ENCODE results near the gene NREP. TPM values are rescaled to one million over a fixed set of nuclear protein-coding genes. Genes with fewer than 3 reads are reported as not detected.

NREP gene
- total and polyA plus RNA-seq, 2 donors (not counting 1 experiment from before 2014, with no cell fraction given), result 56.8 to 364 TPM

DNA sequence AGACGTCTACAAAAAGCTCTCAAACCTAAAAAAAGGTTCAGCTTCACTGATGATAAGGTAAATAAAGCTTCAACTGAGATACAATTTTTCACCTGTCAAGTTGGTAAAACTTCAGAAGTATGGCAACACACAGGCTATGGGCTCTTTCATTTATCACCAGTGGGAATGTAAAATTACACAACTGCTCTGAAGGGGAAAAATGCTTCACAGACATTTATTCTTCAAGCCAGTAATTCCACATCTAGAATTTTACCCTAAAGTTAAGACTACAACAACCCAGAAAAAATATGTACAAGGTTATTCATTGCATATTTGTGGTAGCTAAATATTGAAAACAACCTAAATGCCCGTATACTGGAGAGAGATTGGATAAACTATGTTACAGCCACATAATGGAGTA is 48.1 kb upstream of the NREP start:
- TF ChIP-seq EZH2 (IDR thresholded peaks at IDR 0.05; ENCODE audit: low read length, missing control alignments), result no peak
- TF ChIP-seq, protein P1, sequence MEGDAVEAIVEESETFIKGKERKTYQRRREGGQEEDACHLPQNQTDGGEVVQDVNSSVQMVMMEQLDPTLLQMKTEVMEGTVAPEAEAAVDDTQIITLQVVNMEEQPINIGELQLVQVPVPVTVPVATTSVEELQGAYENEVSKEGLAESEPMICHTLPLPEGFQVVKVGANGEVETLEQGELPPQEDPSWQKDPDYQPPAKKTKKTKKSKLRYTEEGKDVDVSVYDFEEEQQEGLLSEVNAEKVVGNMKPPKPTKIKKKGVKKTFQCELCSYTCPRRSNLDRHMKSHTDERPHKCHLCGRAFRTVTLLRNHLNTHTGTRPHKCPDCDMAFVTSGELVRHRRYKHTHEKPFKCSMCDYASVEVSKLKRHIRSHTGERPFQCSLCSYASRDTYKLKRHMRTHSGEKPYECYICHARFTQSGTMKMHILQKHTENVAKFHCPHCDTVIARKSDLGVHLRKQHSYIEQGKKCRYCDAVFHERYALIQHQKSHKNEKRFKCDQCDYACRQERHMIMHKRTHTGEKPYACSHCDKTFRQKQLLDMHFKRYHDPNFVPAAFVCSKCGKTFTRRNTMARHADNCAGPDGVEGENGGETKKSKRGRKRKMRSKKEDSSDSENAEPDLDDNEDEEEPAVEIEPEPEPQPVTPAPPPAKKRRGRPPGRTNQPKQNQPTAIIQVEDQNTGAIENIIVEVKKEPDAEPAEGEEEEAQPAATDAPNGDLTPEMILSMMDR (conservative IDR thresholded peaks at IDR 0.05 in 1 of 2, IDR thresholded peaks at IDR 0.05 in 1 of 2; ENCODE audit: low read depth in 1 of 2, low read length in 2 of 2), result no peak
- Histone ChIP-seq H3K27ac (ENCODE audit: insufficient read depth, low read length) (no peak overlapping the region), H3K4me1 (ENCODE audit: control insufficient read depth, extremely low read depth, insufficient read depth, low read length) (no peaks in the 10 kb centered on the region), H3K36me3 (ENCODE audit: control insufficient read depth, insufficient read depth, low read length) (no peaks in the 10 kb centered on the region), H3K79me2 (ENCODE audit: control insufficient read depth, insufficient read depth, low read length) (no peaks in the 10 kb centered on the region), H3K4me3 (replicated peaks in 1 of 4; ENCODE audit: control extremely low read depth in 1 of 4, insufficient read depth in 1 of 4, low read depth in 3 of 4, low read length in 4 of 4) (no peak overlapping the region), H3K4me2 (ENCODE audit: extremely low read depth, insufficient read depth, low read length) (no peak overlapping the region), H3K9me3 (ENCODE audit: control insufficient read depth, insufficient read depth, low read depth, low read length) (no peaks in the 10 kb centered on the region), H3K9ac (ENCODE audit: insufficient read depth, low read length) (no peak overlapping the region), H3K27me3 (ENCODE audit: control insufficient read depth, insufficient read depth, low read length) (no peaks in the 10 kb centered on the region), H4K20me1 (ENCODE audit: control insufficient read depth, extremely low read depth, insufficient read depth, low read length) (no peaks in the 10 kb centered on the region), H2AFZ (ENCODE audit: low read length) (no peak overlapping the region)
- DNase-seq (ENCODE audit: low read depth in 2 of 2), result no peak

DNA sequence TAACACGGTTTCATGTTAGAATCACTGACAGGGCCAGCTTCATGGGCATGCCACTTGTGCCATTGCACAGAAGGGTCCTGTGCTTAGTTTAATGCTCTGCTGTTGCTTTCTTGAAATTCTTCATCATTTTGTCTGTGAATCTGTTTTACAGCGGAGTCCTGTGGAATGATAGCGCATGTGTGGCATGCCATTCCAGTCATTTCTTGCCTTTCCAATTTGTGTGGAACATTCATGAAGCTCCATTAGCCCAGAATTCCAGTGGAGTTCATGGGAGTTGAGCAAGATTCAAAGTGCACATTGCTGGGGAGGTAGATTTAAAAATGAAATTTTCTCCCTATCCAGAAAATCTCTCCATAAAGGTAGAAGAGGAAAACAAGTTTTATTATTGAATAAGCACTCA is 43.4 kb upstream of the NREP start:
- Histone ChIP-seq H2AFZ (ENCODE audit: low read length) (no peak overlapping the region), H3K4me2 (ENCODE audit: extremely low read depth, insufficient read depth, low read length) (no peak overlapping the region), H3K27me3 (ENCODE audit: control insufficient read depth, insufficient read depth, low read length) (no peaks in the 10 kb centered on the region), H3K4me3 (replicated peaks in 1 of 4; ENCODE audit: control extremely low read depth in 1 of 4, insufficient read depth in 1 of 4, low read depth in 3 of 4, low read length in 4 of 4) (no peak overlapping the region), H3K27ac (ENCODE audit: insufficient read depth, low read length) (no peak overlapping the region), H4K20me1 (ENCODE audit: control insufficient read depth, extremely low read depth, insufficient read depth, low read length) (no peaks in the 10 kb centered on the region), H3K4me1 (ENCODE audit: control insufficient read depth, extremely low read depth, insufficient read depth, low read length) (no peaks in the 10 kb centered on the region), H3K9me3 (ENCODE audit: control insufficient read depth, insufficient read depth, low read depth, low read length) (no peaks in the 10 kb centered on the region), H3K36me3 (ENCODE audit: control insufficient read depth, insufficient read depth, low read length) (no peaks in the 10 kb centered on the region), H3K79me2 (ENCODE audit: control insufficient read depth, insufficient read depth, low read length) (no peaks in the 10 kb centered on the region), H3K9ac (ENCODE audit: insufficient read depth, low read length) (no peak overlapping the region)
- DNase-seq (ENCODE audit: low read depth in 2 of 2), result no peak
- TF ChIP-seq, protein P1 (conservative IDR thresholded peaks at IDR 0.05 in 1 of 2, IDR thresholded peaks at IDR 0.05 in 1 of 2; ENCODE audit: low read depth in 1 of 2, low read length in 2 of 2), result no peak
- TF ChIP-seq EZH2 (IDR thresholded peaks at IDR 0.05; ENCODE audit: low read length, missing control alignments), result no peak

DNA sequence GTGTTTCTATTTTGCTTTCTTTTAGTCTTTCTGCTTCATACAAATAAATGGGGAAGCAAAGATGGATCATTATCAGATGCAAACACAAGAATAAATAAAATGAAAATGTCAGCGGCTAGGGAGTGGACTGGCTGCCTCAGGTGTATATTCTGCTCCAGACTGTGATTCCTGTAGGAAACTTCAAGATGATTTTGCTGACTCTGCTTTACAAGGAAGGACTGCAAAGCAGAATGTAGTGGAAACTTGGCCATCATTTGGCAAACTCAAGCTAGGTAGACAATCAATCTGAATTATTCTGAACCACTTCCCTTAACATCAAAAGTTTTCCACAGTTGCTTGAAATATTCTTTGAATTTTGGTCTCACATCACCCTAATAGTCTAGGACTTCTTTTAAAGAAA is 38.1 kb upstream of the NREP start:
- H3K9me3 ChIP-seq (ENCODE audit: control insufficient read depth, insufficient read depth, low read depth, low read length), result no peaks in the 10 kb centered on the region
- H3K4me2 ChIP-seq (ENCODE audit: extremely low read depth, insufficient read depth, low read length), result no peak overlapping the region
- no peak for TF ChIP-seq EZH2 (IDR thresholded peaks at IDR 0.05; ENCODE audit: low read length, missing control alignments)
- TF ChIP-seq, protein P1 (conservative IDR thresholded peaks at IDR 0.05 in 1 of 2, IDR thresholded peaks at IDR 0.05 in 1 of 2; ENCODE audit: low read depth in 1 of 2, low read length in 2 of 2), result no peak
- no peak overlapping the region for H3K27ac ChIP-seq (ENCODE audit: insufficient read depth, low read length)
- no peaks in the 10 kb centered on the region for H3K4me1 ChIP-seq (ENCODE audit: control insufficient read depth, extremely low read depth, insufficient read depth, low read length)
- H3K79me2 ChIP-seq (ENCODE audit: control insufficient read depth, insufficient read depth, low read length), result no peaks in the 10 kb centered on the region
- H3K36me3 ChIP-seq (ENCODE audit: control insufficient read depth, insufficient read depth, low read length), result no peaks in the 10 kb centered on the region
- no peak for DNase-seq (ENCODE audit: low read depth in 2 of 2)
- no peaks in the 10 kb centered on the region for H4K20me1 ChIP-seq (ENCODE audit: control insufficient read depth, extremely low read depth, insufficient read depth, low read length)
- H2AFZ ChIP-seq (ENCODE audit: low read length), result no peak overlapping the region
- H3K27me3 ChIP-seq (ENCODE audit: control insufficient read depth, insufficient read depth, low read length), result no peaks in the 10 kb centered on the region
- no peak overlapping the region for H3K4me3 ChIP-seq (replicated peaks in 1 of 4; ENCODE audit: control extremely low read depth in 1 of 4, insufficient read depth in 1 of 4, low read depth in 3 of 4, low read length in 4 of 4)
- H3K9ac ChIP-seq (ENCODE audit: insufficient read depth, low read length), result no peak overlapping the region
